HG03575 (cell line): ENCODE measurements around the gene SAFB.
"Not testable (repeated sequence)": the region's sequence is repeated elsewhere in the genome, so short reads cannot be mapped to it uniquely, and the experiment has no call there.

Source experiments
- ATAC-seq: cut with Tn5 transposase; IDR thresholded peaks from one replicate; pipeline ENCODE4 v1.9.1; 2021; ENCODE audit not compliant: unreplicated experiment, insufficient number of reproducible peaks, low FRiP score; ENCODE audit errors: extremely low read depth

Gene SAFB

DNA sequence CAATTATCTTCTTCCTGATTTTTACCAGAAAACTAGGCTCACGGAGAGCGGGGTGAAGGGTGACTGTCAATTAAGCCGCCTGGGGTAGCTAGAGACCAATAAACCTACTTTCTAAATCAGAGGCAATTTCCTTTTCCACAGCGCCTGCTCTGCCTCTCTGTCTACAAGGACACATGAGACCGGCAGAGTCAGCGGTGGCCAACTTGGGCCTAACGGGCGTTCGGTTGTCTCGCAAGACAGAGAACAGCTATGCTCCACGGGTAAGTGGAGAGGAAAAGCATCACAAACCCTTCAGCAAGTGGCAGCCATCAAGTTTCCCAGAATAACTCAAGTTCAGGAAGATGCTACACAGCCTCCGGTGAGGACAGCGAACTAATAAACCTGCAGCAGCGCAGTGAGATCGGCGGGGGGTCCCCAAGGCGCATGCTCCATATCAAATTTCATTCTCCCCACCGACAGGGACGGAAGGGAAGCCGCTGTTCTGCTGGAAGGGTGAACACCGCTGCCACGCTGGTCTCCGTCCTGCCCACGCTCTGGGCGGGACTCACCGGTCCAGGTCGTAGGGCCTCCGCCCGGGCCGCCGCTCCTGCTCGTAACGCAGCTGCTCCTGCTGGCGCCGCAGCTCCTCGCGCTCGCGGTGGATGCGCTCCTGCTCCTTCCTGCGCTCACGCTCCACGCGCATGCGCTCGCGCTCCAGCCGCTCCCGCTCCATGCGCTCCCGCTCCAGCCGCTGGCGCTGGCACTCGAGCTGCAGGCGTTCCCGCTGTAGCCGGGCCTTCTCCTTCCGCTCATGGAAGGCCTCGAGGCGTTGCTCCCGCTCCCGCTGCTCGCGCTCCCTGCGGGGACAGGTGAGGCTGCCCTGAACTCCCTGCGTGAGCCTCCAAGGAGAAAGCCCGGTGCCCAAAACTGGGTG lies 29.3 kb upstream of the SAFB start:
- no peak for ATAC-seq

DNA sequence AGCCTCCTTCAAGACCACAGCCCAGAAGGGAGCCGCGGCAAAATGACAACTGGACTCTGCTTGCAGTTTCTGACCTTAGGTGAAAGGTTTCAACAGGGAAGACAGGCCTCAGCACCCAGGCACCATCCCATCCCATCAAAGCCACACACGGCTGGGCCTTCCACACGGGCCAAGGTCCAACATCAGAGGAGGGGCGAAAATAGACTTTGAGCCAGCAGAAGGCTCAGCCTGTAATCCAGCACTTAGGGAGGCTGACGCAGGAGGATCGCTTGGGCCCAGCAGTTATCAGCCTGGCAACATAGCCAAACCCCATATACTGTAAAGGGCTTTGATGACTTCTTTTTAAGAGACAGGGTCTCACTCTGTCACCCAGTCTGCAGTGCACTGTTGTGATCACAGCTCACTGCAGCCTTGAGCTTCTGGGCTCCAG lies 28.3 kb upstream of the SAFB start:
- no peak for ATAC-seq

DNA sequence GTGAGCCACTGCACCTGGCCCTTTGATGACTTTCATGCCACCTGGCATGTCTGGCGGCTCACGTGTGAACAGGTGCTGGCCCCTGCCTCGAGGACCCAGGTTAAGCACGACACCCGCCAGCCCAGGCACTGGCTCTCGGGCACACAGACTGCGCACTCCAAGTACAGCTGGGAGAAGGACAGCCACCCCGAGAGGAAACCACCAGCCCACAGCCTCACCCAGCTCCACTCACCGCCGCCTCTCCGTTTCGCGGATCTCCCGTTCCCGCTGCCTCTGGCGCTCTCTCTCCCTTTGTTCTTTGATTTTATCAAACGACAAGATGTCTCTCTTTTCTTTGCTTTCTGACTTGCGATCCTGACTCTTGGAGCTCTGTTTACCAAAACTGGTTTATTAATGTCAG lies 27.8 kb upstream of the SAFB start:
- ATAC-seq = no peak

DNA sequence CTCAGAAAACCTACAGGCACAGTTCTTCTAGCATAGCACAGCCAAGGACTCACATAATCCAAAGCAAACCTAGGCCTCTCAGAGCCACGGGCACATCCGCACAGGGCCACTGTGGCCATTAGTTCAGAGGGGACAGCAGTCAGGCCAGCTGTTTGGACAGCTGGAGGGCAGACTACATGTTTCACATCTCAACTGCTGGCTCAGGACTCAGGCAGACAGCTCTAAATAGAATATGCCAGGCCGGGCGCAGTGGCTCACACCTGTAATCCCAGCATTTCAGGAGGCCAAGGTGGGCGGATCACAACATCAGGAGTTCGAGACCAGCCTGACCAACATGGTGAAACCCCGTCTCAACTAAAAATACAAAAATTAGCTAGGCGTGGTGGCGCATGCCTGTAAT lies 27.1 kb upstream of the SAFB start:
- ATAC-seq = no peak

DNA sequence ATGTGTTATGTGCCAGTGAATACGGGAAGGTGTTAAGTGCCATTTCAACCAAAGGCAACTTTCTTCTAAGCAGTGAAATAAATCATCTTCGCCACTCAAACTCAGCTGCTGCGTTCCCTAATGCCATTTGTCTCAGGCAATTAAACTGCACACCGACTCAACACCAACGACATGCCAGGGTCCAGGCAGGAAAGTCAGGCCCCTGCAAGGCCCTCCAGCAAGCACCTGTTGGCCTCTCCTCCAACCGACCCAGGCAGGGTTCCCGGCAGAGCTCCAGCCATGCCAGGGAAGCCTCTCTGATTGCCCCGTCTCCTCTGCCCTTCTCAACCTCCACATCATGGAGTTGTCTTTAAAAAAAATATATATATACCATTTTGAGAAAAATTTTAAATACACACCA lies 22.1 kb upstream of the SAFB start:
- no peak for ATAC-seq

DNA sequence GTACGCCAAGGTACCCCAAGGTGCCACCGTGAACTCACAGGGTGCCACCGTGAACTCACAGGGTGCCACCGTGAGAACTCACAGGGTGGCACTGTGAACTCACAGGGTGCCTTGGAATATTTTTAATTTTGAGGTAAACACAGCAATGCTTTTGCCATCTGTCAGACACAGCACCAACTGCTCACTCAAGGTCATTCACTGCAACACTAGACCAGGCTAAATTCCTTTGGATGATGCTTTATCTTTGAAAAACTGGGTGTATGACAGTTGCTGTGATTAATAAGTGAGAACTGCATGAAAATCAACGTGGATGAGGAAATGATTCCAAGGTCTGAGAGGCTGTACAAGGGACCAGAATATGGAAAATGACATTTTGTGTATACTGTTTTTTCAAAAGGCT lies 19.3 kb upstream of the SAFB start:
- ATAC-seq = no peak

DNA sequence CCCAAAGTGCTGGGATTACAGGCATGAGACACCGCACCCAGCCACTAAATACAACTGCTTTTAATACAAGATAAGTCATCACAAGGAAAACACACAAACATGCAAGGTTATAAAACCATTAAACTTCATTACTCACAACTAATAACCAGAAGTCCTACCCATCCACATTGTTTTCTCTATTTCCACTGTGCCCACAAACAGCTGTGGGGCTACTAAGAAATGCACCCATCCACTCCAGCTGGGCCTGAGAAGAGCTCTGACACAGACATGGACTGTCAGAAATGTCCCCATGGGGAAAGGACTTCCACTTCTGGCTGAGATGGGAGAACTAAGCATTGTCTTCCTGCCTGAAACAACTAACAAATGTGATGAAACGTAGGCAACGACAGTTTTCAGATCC lies 17.5 kb upstream of the SAFB start:
- ATAC-seq = no peak

DNA sequence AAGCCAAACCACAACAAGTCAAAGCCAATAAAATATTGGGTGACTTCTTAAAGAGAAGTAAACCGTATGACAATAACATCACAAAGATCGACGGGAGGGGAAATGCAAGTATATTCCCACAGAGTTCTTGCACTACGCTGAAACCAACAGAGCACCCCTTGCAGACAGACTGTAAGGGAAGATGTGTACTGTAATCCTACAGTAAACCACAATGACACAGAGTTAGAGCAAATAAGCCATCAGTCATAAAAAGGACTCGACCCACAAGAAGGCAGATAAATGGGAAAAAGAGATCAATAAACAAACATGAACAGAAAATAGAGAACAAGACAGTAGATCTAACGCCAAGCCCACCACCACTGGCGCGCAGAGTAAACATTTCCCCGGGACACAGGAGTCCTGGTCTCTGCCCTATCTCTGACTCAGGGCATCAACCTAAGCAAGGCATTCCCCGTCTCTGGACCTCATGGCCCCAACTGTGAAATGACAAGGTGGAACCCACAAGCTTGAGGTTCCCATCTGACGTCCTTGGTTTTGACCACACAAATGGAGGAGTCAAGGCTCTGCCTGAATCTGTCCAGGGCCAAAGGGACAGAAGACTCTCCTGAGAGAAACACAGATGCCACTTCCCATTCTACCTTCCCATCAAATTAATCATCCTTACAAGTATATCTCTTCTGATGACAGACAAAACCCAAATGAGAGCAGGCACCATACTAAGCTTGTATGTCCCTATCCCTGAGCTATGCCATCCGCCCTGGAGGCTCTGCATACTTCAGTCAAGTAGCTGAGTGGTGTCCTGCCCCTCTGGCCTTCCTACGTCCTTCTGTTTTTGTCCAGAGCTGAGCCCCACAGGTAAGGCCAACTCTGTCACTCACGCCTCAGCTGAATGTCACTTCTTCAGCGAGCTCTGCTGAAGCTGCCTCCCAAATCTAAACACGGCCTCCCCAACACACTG lies 15.3 kb upstream of the SAFB start:
- ATAC-seq = no peak

DNA sequence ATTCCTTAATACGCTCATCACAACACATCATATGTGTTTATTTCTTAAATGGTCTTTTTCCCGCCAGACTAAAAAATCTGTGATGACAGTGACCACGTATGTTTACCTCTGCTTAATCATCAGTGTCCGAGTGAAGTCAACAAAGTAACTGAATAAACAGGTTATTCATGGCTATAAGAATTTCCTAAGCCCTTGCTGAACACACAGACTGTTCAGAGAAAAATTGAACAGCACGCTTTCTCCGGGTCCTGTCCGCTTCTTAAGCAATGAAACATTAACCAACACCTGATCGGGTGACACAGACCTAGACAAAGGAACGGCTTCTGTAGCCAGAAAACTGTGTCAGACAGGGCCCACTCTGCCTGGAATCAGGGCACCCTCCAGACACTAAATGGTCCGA lies 14.6 kb upstream of the SAFB start:
- no peak for ATAC-seq

DNA sequence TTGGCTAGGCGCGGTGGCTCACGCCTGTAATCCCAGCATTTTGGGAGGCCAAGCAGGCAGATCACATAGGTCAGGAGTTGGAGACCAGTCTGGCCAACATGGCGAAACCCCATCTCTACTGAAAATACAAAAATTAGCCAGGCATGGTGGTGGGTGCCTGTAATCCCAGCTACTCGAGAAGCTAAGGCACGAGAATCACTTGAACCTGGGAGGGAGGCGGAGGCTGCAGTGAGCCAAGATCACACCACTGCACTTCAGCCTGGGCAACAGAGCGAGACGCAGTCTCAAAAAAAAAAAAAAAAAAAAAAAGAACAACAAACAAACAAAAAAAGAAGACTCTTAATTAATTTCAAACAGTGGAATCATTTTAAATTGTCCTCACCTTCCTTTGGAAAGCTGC lies 14.1 kb upstream of the SAFB start:
- ATAC-seq = not testable (repeated sequence)

DNA sequence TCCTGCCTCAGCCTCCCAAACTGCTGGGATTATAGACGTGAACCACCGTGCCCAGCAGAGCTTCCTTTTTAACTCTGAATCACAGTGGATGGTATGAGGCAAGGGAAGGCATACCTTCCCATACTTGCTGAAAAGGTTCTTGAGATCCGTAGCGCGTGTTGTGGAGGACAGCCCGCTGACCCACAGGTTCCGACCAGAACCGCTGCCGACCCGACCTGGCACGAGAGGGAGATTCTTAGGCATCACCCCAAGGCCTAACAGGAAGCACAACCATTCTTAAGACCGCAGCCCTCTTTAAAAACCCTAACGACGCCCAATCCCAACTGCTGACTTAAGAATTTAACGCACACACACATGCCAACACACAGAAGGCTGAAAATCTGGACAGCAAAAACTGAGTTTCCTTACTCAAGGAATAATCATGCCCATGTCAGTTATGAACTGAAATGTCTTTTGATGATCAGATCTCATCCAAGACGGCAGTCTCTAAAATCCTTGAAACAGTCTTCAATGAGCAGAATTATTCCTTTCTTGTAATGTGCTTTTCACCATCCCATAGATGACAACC lies 12.9 kb upstream of the SAFB start:
- no peak for ATAC-seq

DNA sequence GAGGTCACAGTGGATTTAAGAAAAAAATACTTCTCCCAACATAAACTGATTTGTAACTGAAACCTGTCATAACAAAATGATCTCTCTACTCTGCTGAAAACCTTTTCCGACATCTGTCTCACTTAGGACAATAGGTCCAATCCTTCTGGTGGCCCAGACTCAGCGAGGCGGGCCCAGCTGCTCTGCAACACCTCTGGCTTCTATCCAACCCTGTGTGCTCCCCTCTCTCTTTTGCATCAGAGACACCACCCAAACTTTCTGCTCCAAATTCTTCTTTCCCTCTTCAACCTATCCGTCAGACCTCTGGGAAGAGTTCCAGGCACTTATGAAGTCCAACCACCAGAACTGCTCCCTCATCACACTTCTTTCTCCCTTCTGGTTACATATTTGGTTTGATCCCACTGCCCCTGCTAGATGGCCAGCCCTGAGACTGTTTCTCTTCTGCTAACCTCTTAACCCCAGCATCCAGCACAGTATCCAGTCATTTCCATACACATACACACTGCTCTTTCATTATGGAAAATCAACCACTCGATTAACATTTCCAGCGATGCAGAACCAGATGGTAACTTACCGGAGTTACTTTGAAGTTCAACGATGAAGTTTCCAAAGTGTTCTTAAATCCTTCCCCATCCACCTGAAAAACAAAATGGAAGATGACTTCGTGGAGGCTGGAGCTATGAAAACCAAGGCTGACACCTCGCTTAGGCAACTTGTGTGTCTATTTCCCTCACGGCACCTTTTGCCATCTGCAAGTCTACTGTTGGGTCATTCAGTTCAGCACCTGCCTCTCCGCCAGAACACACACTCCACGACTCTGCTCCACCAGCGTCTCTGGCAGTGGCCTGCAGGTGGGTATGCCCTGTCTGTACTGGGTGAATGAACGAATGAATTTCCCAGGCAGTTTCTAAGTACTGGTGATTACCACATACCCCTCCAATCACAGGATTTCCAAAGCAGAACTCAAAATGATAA lies 9.7 kb upstream of the SAFB start:
- ATAC-seq = no peak

DNA sequence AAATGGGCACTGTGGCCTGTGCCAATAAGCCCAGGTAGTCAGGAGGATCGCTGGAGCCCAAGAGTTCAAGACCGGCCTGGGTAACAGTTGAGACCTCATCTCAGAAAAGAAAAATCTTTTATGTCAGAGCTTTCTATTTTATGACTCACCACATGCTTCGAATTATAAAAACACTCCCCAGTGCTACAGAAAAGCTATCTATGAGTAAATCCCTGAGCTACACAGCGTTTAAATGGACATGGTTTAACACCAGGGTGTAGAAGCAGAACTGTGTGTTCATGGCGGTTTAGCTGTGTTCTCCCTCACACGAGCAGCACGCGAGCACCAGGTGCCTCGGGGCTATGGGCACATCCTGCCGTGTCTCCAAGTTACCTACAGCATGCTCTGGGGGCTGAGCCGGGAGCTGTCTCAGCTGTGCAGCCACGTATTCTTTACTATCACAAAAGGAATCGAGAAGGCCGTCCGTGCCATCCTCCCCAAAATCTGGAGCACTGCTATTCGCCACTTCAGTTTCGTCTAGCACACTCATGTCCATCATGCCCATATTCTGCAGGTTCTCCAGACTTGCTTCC lies 7.0 kb upstream of the SAFB start:
- no peak for ATAC-seq

DNA sequence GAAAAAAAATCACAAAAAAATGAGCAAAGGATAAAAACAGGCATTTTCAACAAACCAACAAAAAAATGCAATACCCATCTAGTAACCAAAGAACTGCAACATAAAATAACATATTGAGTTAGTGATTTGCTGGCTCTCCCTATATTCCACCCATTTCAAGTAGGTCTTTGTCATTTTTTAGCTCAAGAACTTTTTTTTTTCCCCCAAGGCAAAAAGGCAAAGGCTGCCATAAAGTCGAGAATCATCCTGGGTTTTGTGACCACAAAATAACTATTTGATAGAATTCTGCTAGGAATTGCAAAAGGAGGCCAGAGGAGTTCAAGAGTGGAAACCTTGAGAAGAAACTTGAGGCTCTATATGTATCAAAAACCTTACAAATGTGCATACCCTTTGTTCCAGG lies 5.8 kb upstream of the SAFB start:
- ATAC-seq = no peak

DNA sequence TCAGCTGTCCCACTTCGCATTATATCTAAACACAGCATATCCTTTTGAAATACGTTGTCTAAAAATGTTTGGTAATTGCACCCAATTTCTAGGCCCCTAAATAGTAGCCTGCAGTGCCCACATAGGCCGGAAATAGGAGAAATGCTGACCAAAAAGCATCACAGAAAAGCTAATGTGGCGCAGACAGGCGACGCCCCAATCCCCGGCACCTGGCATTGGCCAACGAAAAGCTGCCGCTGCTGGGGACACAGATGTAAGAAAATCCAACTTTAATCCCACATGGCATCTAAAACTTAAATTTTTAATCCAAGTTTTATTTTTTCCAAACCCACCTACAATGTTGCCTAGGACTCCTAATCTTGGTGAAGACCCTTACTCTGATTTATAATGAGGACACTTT lies 4.3 kb upstream of the SAFB start:
- ATAC-seq = no peak

DNA sequence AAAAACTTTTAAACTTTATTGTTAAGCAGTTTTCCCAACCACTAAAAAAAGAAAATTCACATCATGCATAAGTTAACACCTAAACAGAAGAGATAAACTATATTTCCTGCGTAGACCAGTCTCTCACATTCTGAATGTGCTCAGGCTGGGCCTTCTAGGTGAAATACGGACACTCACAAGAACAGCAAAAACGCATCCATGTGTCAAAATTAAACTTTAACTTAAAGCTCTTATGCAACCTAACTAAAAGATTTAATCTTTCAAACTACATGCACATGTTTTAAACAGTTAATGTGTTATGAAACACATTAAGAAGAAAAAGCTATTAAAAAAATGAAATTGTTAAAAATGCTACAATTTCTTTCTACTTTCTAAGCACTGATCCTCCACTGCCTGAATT lies 2.9 kb upstream of the SAFB start:
- ATAC-seq = no peak

DNA sequence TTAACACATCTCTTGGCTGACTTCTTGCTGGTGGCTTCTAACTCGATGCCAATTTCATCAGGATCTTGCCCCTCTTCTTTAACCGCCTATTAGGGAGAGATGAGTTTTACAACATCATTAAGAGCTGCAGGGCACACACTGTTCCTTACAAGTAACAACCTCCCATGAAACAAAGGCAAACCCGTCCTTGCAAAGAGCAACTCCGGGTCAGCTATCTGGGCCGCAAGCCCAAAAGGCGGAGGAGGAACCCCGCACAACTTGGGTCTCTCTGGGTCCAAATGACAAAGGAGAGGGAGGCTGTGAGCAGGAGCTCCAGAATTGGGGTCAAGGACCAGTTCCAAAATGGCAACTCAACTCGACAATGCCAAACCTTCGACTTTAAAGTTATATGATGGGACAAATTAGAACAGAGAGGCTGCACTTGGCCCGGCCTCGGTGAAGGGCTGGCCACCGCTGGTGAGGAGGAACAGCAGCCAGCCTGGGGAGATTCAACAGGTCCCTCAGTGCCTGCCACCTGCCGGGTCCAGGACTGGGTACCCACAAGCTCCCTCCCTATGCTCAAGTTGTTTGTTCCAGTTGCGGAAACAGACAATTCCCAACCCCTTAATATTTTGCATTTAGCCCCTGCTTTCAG lies 1.5 kb upstream of the SAFB start:
- ATAC-seq = no peak

DNA sequence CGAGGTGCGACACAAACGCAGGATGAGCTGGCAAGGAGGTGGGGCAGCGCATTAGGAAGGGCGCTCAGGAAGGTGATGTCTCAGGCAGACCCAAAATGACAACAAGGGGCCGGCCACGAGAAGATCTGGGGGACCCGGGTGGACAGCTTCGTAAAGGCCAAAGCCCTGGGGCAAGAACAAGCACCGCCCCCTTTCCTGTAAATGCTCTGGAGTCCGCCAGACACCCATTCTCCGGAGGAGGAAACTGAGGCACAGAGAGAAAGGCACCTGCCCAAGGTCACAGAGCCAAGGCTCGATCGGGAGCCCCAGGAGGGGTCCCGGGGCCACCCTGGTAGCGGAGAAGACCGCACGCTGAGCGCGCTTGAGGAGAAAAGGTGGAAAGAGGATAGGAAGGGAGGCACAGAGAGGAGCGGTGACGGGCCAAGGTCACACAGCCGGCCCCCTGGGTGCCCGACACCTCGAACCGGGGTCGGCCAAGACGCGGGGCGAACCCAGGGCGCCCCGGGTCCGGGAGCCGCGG lies 878 bp upstream of the SAFB start:
- no peak for ATAC-seq
